ENCODE data around the gene MROH2A. TPM values are rescaled to one million over a fixed set of nuclear protein-coding genes. Genes with fewer than 3 reads are reported as not detected.

The MROH2A gene
- total RNA-seq, 1 experiment from 2014 or later = not detected

DNA sequence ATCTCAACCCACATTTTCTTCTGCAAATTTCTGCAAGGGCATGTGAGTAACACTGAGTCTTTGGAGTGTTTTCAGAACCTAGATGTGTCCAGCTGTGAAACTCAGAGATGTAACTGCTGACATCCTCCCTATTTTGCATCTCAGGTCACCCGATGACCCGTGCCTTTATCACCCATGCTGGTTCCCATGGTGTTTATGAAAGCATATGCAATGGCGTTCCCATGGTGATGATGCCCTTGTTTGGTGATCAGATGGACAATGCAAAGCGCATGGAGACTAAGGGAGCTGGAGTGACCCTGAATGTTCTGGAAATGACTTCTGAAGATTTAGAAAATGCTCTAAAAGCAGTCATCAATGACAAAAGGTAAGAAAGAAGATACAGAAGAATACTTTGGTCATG lies 10.1 kb upstream of the MROH2A start:
- no peak overlapping the region for H3K4me2 ChIP-seq (ENCODE audit: low read length)
- H3K79me2 ChIP-seq (ENCODE audit: insufficient read depth, low read length) = no peaks in the 10 kb centered on the region
- H3K27me3 ChIP-seq (ENCODE audit: insufficient read depth, low read length) = no peaks in the 10 kb centered on the region
- ChIA-PET RAD21 (ENCODE audit: low non-redundant PET in 1 of 2, low total read pairs in 2 of 2, uncharacterized antibody in 2 of 2, unreplicated experiment in 2 of 2) (no interaction called here), POLR2A (no interaction called here), CTCF (no interaction called here)
- H3K36me3 ChIP-seq (ENCODE audit: control insufficient read depth in 1 of 2, insufficient read depth in 2 of 2, low read length in 2 of 2) = no peaks in the 10 kb centered on the region
- H3K4me3 ChIP-seq (replicated peaks in 1 of 2; ENCODE audit: low read depth in 1 of 2, low read length in 2 of 2) = no peak overlapping the region
- intact Hi-C loops (cut with micrococcal nuclease) = no loop called here
- no peak overlapping the region for H3K27ac ChIP-seq (ENCODE audit: low read depth, low read length)
- no peaks in the 10 kb centered on the region for H4K20me1 ChIP-seq (ENCODE audit: insufficient read depth)
- H2AFZ ChIP-seq (ENCODE audit: low read depth, low read length, poor library complexity, severe bottlenecking) = no peak overlapping the region
- no peaks in the 10 kb centered on the region for H3K9me3 ChIP-seq (ENCODE audit: control insufficient read depth in 1 of 2, insufficient read depth in 1 of 2, low read depth in 1 of 2, low read length in 2 of 2)
- no TSS peak for BruUV-seq (replicated peaks)
- no peak for ATAC-seq
- H3K9ac ChIP-seq (ENCODE audit: low read length) = no peak overlapping the region
- no peaks in the 10 kb centered on the region for H3K9me2 ChIP-seq (ENCODE audit: insufficient read depth)
- TF ChIP-seq POLR2A (IDR thresholded peaks at IDR 0.05; ENCODE audit: borderline replicate concordance, extremely low read depth, insufficient read depth, insufficient read length) (no peak), EZH2 (IDR thresholded peaks at IDR 0.05) (no peak), ZFX (IDR thresholded peaks at IDR 0.05) (no peak), SP1 (IDR thresholded peaks at IDR 0.05; ENCODE audit: low read depth) (no peak), SIN3A (IDR thresholded peaks at IDR 0.05; ENCODE audit: low read depth) (no peak), TCF7L2 (IDR thresholded peaks at IDR 0.05; ENCODE audit: borderline replicate concordance, extremely low read depth, insufficient read depth, insufficient read length) (no peak), CEBPB (IDR thresholded peaks at IDR 0.05; ENCODE audit: low read depth) (no peak), MAX (IDR thresholded peaks at IDR 0.05) (no peak), POLR2AphosphoS5 (IDR thresholded peaks at IDR 0.05; ENCODE audit: low read depth, low read length) (no peak), JUND (IDR thresholded peaks at IDR 0.05) (no peak), SRF (IDR thresholded peaks at IDR 0.05; ENCODE audit: low read depth) (no peak), CBX3 (IDR thresholded peaks at IDR 0.05; ENCODE audit: low read depth) (no peak), ELF1 (IDR thresholded peaks at IDR 0.05; ENCODE audit: borderline replicate concordance, low read depth) (no peak)
- TF ChIP-seq, protein P1, sequence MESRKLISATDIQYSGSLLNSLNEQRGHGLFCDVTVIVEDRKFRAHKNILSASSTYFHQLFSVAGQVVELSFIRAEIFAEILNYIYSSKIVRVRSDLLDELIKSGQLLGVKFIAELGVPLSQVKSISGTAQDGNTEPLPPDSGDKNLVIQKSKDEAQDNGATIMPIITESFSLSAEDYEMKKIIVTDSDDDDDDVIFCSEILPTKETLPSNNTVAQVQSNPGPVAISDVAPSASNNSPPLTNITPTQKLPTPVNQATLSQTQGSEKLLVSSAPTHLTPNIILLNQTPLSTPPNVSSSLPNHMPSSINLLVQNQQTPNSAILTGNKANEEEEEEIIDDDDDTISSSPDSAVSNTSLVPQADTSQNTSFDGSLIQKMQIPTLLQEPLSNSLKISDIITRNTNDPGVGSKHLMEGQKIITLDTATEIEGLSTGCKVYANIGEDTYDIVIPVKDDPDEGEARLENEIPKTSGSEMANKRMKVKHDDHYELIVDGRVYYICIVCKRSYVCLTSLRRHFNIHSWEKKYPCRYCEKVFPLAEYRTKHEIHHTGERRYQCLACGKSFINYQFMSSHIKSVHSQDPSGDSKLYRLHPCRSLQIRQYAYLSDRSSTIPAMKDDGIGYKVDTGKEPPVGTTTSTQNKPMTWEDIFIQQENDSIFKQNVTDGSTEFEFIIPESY (IDR thresholded peaks at IDR 0.05; ENCODE audit: extremely low read depth, insufficient replicate concordance, low read length) = no peak
- TF ChIP-seq, protein P2, sequence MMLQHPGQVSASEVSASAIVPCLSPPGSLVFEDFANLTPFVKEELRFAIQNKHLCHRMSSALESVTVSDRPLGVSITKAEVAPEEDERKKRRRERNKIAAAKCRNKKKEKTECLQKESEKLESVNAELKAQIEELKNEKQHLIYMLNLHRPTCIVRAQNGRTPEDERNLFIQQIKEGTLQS (IDR thresholded peaks at IDR 0.05) = no peak
- TF ChIP-seq, protein P3, sequence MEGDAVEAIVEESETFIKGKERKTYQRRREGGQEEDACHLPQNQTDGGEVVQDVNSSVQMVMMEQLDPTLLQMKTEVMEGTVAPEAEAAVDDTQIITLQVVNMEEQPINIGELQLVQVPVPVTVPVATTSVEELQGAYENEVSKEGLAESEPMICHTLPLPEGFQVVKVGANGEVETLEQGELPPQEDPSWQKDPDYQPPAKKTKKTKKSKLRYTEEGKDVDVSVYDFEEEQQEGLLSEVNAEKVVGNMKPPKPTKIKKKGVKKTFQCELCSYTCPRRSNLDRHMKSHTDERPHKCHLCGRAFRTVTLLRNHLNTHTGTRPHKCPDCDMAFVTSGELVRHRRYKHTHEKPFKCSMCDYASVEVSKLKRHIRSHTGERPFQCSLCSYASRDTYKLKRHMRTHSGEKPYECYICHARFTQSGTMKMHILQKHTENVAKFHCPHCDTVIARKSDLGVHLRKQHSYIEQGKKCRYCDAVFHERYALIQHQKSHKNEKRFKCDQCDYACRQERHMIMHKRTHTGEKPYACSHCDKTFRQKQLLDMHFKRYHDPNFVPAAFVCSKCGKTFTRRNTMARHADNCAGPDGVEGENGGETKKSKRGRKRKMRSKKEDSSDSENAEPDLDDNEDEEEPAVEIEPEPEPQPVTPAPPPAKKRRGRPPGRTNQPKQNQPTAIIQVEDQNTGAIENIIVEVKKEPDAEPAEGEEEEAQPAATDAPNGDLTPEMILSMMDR (IDR thresholded peaks at IDR 0.05 in 2 of 3, conservative IDR thresholded peaks at IDR 0.05 in 1 of 3; ENCODE audit: borderline replicate concordance in 1 of 3, insufficient read depth in 1 of 3, low read depth in 2 of 3, low read length in 2 of 3) = no peak
- no peak for DNase-seq (ENCODE audit: low read depth, low spot score)
- H3K4me1 ChIP-seq (ENCODE audit: control insufficient read depth in 1 of 2, insufficient read depth in 2 of 2, low read length in 2 of 2) = peaks cover 3 to 10% of the 10 kb centered on the region in 2 experiments; a peak in 2 of 4 replicates

All from HCT116 (cell line).